ENCODE results near the gene KIF5A. TPM values are rescaled to one million over a fixed set of nuclear protein-coding genes. Genes with fewer than 3 reads are reported as not detected.

Gene KIF5A
- total RNA-seq, 2 experiments from 2014 or later = 1.7 to 2.0 TPM

- CTCF ChIA-PET = interaction anchor here (1.1 to 2.1 kb wide), 3 partner anchors 21 to 304 kb away, joined by 3 to 7 read pairs (median 4); no protein-coding TSS in a partner anchor
- POLR2A ChIA-PET = interaction anchor here (0.6 to 2.6 kb wide), 5 partner anchors 22 to 176 kb away, joined by 3 to 10 read pairs (median 4); partner anchors contain the start of genes ARHGAP9 and OS9
Measured at GRCh38 chr12:57518176-57518919, 31.5 kb upstream of the KIF5A start.

- POLR2A ChIA-PET = interaction anchor here (0.6 to 2.6 kb wide), 9 partner anchors 8 to 89 kb away, joined by 3 to 10 read pairs (median 5); partner anchors contain the start of genes ARHGAP9 and DCTN2
- CTCF ChIA-PET = interaction anchor here (0.6 to 2.1 kb wide), 4 partner anchors 22 to 212 kb away, joined by 3 to 7 read pairs (median 4); partner anchors contain the start of gene MARS1
Measured at GRCh38 chr12:57518920-57519795, 30.7 kb upstream of the KIF5A start.

- ChIA-PET POLR2A (interaction anchor here (0.6 to 2.6 kb wide), 9 partner anchors 8 to 293 kb away, joined by 3 to 10 read pairs (median 5); partner anchors contain the start of genes ARHGAP9 and DCTN2), CTCF (interaction anchor here (0.6 to 2.1 kb wide), 4 partner anchors 23 to 212 kb away, joined by 3 to 7 read pairs (median 4); partner anchors contain the start of gene MARS1)
Measured at GRCh38 chr12:57519796-57520052, 30.1 kb upstream of the KIF5A start.

- POLR2A ChIA-PET = interaction anchor here (0.7 to 2.6 kb wide), 11 partner anchors 9 to 293 kb away, joined by 3 to 10 read pairs (median 3); partner anchors contain the start of genes ARHGAP9 and DCTN2
Measured at GRCh38 chr12:57520053-57520818, 29.6 kb upstream of the KIF5A start, which contains the start of gene DDIT3. Gene DDIT3 (minus strand): TSS chr12:57520514. CDS start chr12:57517406, 3,108 bp downstream.

GRCh38 chr12:57521525-57522010 lies 28.3 kb upstream of the KIF5A start:
- POLR2A ChIA-PET = no interaction called here
- CTCF ChIA-PET = no interaction called here

More at GRCh38 chr12:57520053-57520818, 29.6 kb upstream of the KIF5A start, which contains the start of gene DDIT3:
- CTCF ChIA-PET = interaction anchor here (1.5 to 2.1 kb wide), 2 partner anchors 32 to 43 kb away, joined by 4 to 7 read pairs; partner anchors contain the start of gene MARS1

- CTCF ChIA-PET = no interaction called here
- POLR2A ChIA-PET = interaction anchor here (1.0 kb wide), 1 partner anchor 31 kb away, joined by 3 read pairs; no protein-coding TSS in a partner anchor
Measured at GRCh38 chr12:57522011-57522886, 27.6 kb upstream of the KIF5A start, which contains the start of gene MBD6. Gene MBD6 (plus strand): TSS chr12:57522824. CDS start chr12:57524304, 1,480 bp downstream.

GRCh38 chr12:57522887-57523705 lies 26.7 kb upstream of the KIF5A start:
- ChIA-PET CTCF (no interaction called here), POLR2A (interaction anchor here (1.0 kb wide), 1 partner anchor 32 kb away, joined by 3 read pairs; no protein-coding TSS in a partner anchor)

GRCh38 chr12:57523706-57524614 lies 25.9 kb upstream of the KIF5A start:
- POLR2A ChIA-PET = interaction anchor here (0.5 to 1.0 kb wide), 5 partner anchors 23 to 217 kb away, joined by 3 to 4 read pairs (median 3); partner anchors contain the start of gene DCTN2
- CTCF ChIA-PET = interaction anchor here (0.5 to 1.2 kb wide), 3 partner anchors 21 to 134 kb away, joined by 3 read pairs; no protein-coding TSS in a partner anchor

- POLR2A ChIA-PET = interaction anchor here (0.8 to 1.0 kb wide), 2 partner anchors 22 to 67 kb away, joined by 3 read pairs; partner anchors contain the start of gene DCTN2
- CTCF ChIA-PET = interaction anchor here (0.9 to 1.2 kb wide), 2 partner anchors 58 to 133 kb away, joined by 3 read pairs; no protein-coding TSS in a partner anchor
Measured at GRCh38 chr12:57524814-57525614, 24.8 kb upstream of the KIF5A start.

- POLR2A ChIA-PET = no interaction called here
- CTCF ChIA-PET = no interaction called here
Measured at GRCh38 chr12:57525615-57526383, 24.0 kb upstream of the KIF5A start.

- ChIA-PET CTCF (no interaction called here), POLR2A (interaction anchor here (0.6 kb wide), 1 partner anchor 18 kb away, joined by 4 read pairs; no protein-coding TSS in a partner anchor)
Measured at GRCh38 chr12:57526477-57527126, 23.2 kb upstream of the KIF5A start.

- POLR2A ChIA-PET = interaction anchor here (0.6 kb wide), 1 partner anchor 18 kb away, joined by 4 read pairs; no protein-coding TSS in a partner anchor
- CTCF ChIA-PET = no interaction called here
Measured at GRCh38 chr12:57527184-57527583, 22.7 kb upstream of the KIF5A start.

- ChIA-PET POLR2A (no interaction called here), CTCF (no interaction called here)
Measured at GRCh38 chr12:57528176-57528575, 21.7 kb upstream of the KIF5A start.
